ENCODE data around the gene PRTN3.

The PRTN3 gene

GRCh38 chr19:807627-808422, 33.0 kb upstream of the PRTN3 start:
- H3K9ac ChIP-seq (ENCODE audit: low read depth, low read length, poor library complexity, severe bottlenecking): no peak overlapping the region
- no peaks in the 10 kb centered on the region for H3K9me3 ChIP-seq (ENCODE audit: insufficient read depth, low read depth, low read length)
- H3K27me3 ChIP-seq (ENCODE audit: insufficient read depth, low read length, poor library complexity, severe bottlenecking): no peaks in the 10 kb centered on the region
- peaks cover 64% of the 10 kb centered on the region for H3K79me2 ChIP-seq (ENCODE audit: insufficient read depth, low read length)
- no peak overlapping the region for H3K4me3 ChIP-seq (ENCODE audit: low read length, poor library complexity, severe bottlenecking)
- H3K9me2 ChIP-seq (replicated peaks; ENCODE audit: low read depth, low read length): no peaks in the 10 kb centered on the region
- H3K4me1 ChIP-seq (ENCODE audit: insufficient read depth, low read length, poor library complexity, severe bottlenecking): no peaks in the 10 kb centered on the region
- peaks cover 94% of the 10 kb centered on the region; the same call in 1 of the 2 replicates for H3K36me3 ChIP-seq (ENCODE audit: insufficient read depth, low read length)
- H3F3A ChIP-seq (ENCODE audit: low read depth): peaks cover 18% of the 10 kb centered on the region; the same call in 1 of the 2 replicates
- H3K4me2 ChIP-seq (ENCODE audit: low read depth, low read length, poor library complexity, severe bottlenecking): no peak overlapping the region
- TF ChIP-seq EZH2phosphoT487 (IDR thresholded peaks at IDR 0.05; ENCODE audit: borderline replicate concordance): no peak
- TF ChIP-seq CTCF (conservative IDR thresholded peaks at IDR 0.05; ENCODE audit: low read length): no peak
- no peak overlapping the region for H2AFZ ChIP-seq (ENCODE audit: low read length)
- peaks cover 86% of the 10 kb centered on the region for H4K20me1 ChIP-seq (ENCODE audit: insufficient read depth, low read length, poor library complexity, severe bottlenecking)

GRCh38 chr19:808423-808775, 32.4 kb upstream of the PRTN3 start:
- H3K4me2 ChIP-seq (ENCODE audit: low read depth, low read length, poor library complexity, severe bottlenecking): no peak overlapping the region
- no peak overlapping the region for H3K9ac ChIP-seq (ENCODE audit: low read depth, low read length, poor library complexity, severe bottlenecking)
- H4K20me1 ChIP-seq (ENCODE audit: insufficient read depth, low read length, poor library complexity, severe bottlenecking): peaks cover 83% of the 10 kb centered on the region
- peaks cover 18% of the 10 kb centered on the region; the same call in 1 of the 2 replicates for H3F3A ChIP-seq (ENCODE audit: low read depth)
- H3K9me3 ChIP-seq (ENCODE audit: insufficient read depth, low read depth, low read length): no peaks in the 10 kb centered on the region
- no peaks in the 10 kb centered on the region for H3K9me2 ChIP-seq (replicated peaks; ENCODE audit: low read depth, low read length)
- H3K79me2 ChIP-seq (ENCODE audit: insufficient read depth, low read length): peaks cover 59% of the 10 kb centered on the region
- H3K27me3 ChIP-seq (ENCODE audit: insufficient read depth, low read length, poor library complexity, severe bottlenecking): no peaks in the 10 kb centered on the region
- no peak overlapping the region for H2AFZ ChIP-seq (ENCODE audit: low read length)
- no peak overlapping the region for H3K4me3 ChIP-seq (ENCODE audit: low read length, poor library complexity, severe bottlenecking)
- H3K4me1 ChIP-seq (ENCODE audit: insufficient read depth, low read length, poor library complexity, severe bottlenecking): no peaks in the 10 kb centered on the region
- TF ChIP-seq CTCF (conservative IDR thresholded peaks at IDR 0.05; ENCODE audit: low read length): no peak
- TF ChIP-seq EZH2phosphoT487 (IDR thresholded peaks at IDR 0.05; ENCODE audit: borderline replicate concordance): no peak
- H3K36me3 ChIP-seq (ENCODE audit: insufficient read depth, low read length): peaks cover 91% of the 10 kb centered on the region; the same call in 1 of the 2 replicates

GRCh38 chr19:810077-810855, 30.5 kb upstream of the PRTN3 start:
- Histone ChIP-seq H3K36me3 (ENCODE audit: insufficient read depth, low read length) (peaks cover 78% of the 10 kb centered on the region; the same call in 1 of the 2 replicates), H3K9ac (ENCODE audit: low read depth, low read length, poor library complexity, severe bottlenecking) (no peak overlapping the region), H3K79me2 (ENCODE audit: insufficient read depth, low read length) (peaks cover 40% of the 10 kb centered on the region), H3K9me2 (replicated peaks; ENCODE audit: low read depth, low read length) (no peaks in the 10 kb centered on the region), H3K4me2 (ENCODE audit: low read depth, low read length, poor library complexity, severe bottlenecking) (no peak overlapping the region), H3K4me3 (ENCODE audit: low read length, poor library complexity, severe bottlenecking) (no peak overlapping the region), H3K4me1 (ENCODE audit: insufficient read depth, low read length, poor library complexity, severe bottlenecking) (no peaks in the 10 kb centered on the region), H2AFZ (ENCODE audit: low read length) (no peak overlapping the region), H3K27me3 (ENCODE audit: insufficient read depth, low read length, poor library complexity, severe bottlenecking) (no peaks in the 10 kb centered on the region), H4K20me1 (ENCODE audit: insufficient read depth, low read length, poor library complexity, severe bottlenecking) (peaks cover 67% of the 10 kb centered on the region), H3K9me3 (ENCODE audit: insufficient read depth, low read depth, low read length) (no peaks in the 10 kb centered on the region), H3F3A (ENCODE audit: low read depth) (peaks cover 18% of the 10 kb centered on the region; the same call in 1 of the 2 replicates)
- TF ChIP-seq CTCF (conservative IDR thresholded peaks at IDR 0.05; ENCODE audit: low read length) (no peak), EZH2phosphoT487 (IDR thresholded peaks at IDR 0.05; ENCODE audit: borderline replicate concordance) (no peak)

All from Loucy (cell line).